H1 (cell line): ENCODE measurements around the gene ANKS1B. TPM values are rescaled to one million over a fixed set of nuclear protein-coding genes. Genes with fewer than 3 reads are reported as not detected.

ENCODE experiments used
- CTCF ChIA-PET: fragments of 300-600 bp; sonication (Branson Sonifier 250); formaldehyde crosslinking; loops from one replicate; lab custom pipeline; 2021; ENCODE audit not compliant: partially characterized antibody; lab: Charles Lee
- POLR2A ChIA-PET: fragments of 300-600 bp; sonication (Branson Sonifier 250); formaldehyde crosslinking; loops from one replicate; lab custom pipeline; 2021; ENCODE audit warnings: inconsistent platforms; ENCODE audit not compliant: partially characterized antibody; lab: Charles Lee
- DNase-seq, 2 experiments: peaks; one replicate each; pipeline versions ENCODE4 v3.0.0 to v3.0.0-alpha.2; 2010 to 2022; ENCODE audit warnings: low spot score in 2 of 2, low read depth in 1 of 2, mixed read lengths in 1 of 2
- FAIRE-seq: peaks from 2 replicates; lab custom pipeline; 2011; peaks lifted over from hg19 to GRCh38; lab: Jason Lieb, UNC
- H2AFZ ChIP-seq: 2 replicates; pipeline ENCODE4 v1.8.1; 2012; ENCODE audit warnings: low read length, inconsistent platforms
- H2AK5ac ChIP-seq: 2 replicates; pipeline ENCODE4 v1.6.1; 2013; ENCODE audit warnings: low read depth, low read length
- H2BK120ac ChIP-seq: replicated peaks from 2 replicates; pipeline ENCODE3; 2013; ENCODE audit warnings: low read depth, low read length, inconsistent platforms
- H2BK12ac ChIP-seq: 2 replicates; pipeline ENCODE4 v1.6.1; 2013; ENCODE audit warnings: low read depth, low read length
- H2BK15ac ChIP-seq: 2 replicates; pipeline ENCODE4 v1.6.1; 2013; ENCODE audit warnings: low read length
- H2BK20ac ChIP-seq: 2 replicates; pipeline ENCODE4 v1.6.1; 2013; ENCODE audit warnings: low read length
- H2BK5ac ChIP-seq: 2 replicates; pipeline ENCODE4 v1.6.1; 2013; ENCODE audit warnings: low read depth, low read length
- H3K14ac ChIP-seq: 2 replicates; pipeline ENCODE4 v1.6.1; 2013; ENCODE audit warnings: inconsistent platforms; ENCODE audit not compliant: insufficient read length
- H3K18ac ChIP-seq: 2 replicates; pipeline ENCODE4 v1.6.1; 2013; ENCODE audit warnings: low read length; ENCODE audit errors: extremely low read depth
- H3K23ac ChIP-seq: 2 replicates; pipeline ENCODE4 v1.6.1; 2013; ENCODE audit warnings: inconsistent platforms; ENCODE audit not compliant: insufficient read length
- H3K23me2 ChIP-seq: 2 replicates; pipeline ENCODE4 v1.6.1; 2013; ENCODE audit warnings: low read depth, low read length
- H3K27ac ChIP-seq: 2 replicates; pipeline ENCODE4 v1.6.1; 2011; ENCODE audit warnings: low read depth, low read length, inconsistent platforms
- H3K27me3 ChIP-seq, 4 experiments: replicated peaks in 1 of 4; 1 replicate in 1 of 4; 2 replicates in 3 of 4; pipeline versions ENCODE4 v1.6.1 to v1.8.1; 2011 to 2013; ENCODE audit warnings: low read length in 3 of 4, mild to moderate bottlenecking in 3 of 4, inconsistent platforms in 2 of 4, mixed read lengths in 2 of 4, moderate library complexity in 1 of 4; ENCODE audit not compliant: control insufficient read depth in 3 of 4, insufficient read depth in 3 of 4; ENCODE audit errors: extremely low read depth in 1 of 4
- H3K36me3 ChIP-seq, 4 experiments: 2 replicates each; pipeline versions ENCODE4 v1.6.1 to v1.8.1; 2011 to 2013; ENCODE audit warnings: mild to moderate bottlenecking in 4 of 4, low read length in 3 of 4, moderate library complexity in 2 of 4, control low read depth in 1 of 4, inconsistent platforms in 1 of 4; ENCODE audit not compliant: insufficient read depth in 4 of 4, control insufficient read depth in 2 of 4
- H3K4ac ChIP-seq: replicated peaks from 2 replicates; pipeline ENCODE3; 2013; ENCODE audit warnings: low read length, low read depth, mixed read lengths, inconsistent platforms; ENCODE audit not compliant: insufficient read length
- H3K4me1 ChIP-seq, 4 experiments: replicated peaks in 1 of 4; 1 replicate in 1 of 4; 2 replicates in 3 of 4; pipeline versions ENCODE4 v1.6.1 to v1.8.1; 2011 to 2013; ENCODE audit warnings: low read length in 3 of 4, inconsistent platforms in 2 of 4, mixed read lengths in 1 of 4; ENCODE audit not compliant: insufficient read depth in 4 of 4, control insufficient read depth in 3 of 4
- H3K4me2 ChIP-seq, 2 experiments: 2 replicates each; pipeline versions ENCODE4 v1.6.1 to v1.8.1; 2011 to 2013; ENCODE audit warnings: low read depth in 2 of 2, low read length in 2 of 2, control low read depth in 1 of 2, inconsistent platforms in 1 of 2, mild to moderate bottlenecking in 1 of 2; ENCODE audit not compliant: insufficient read depth in 1 of 2
- H3K4me3 ChIP-seq, 4 experiments: fragments of 200-600, 300-600 bp in 1 of 4; sonication (generic), shearing (Covaris generic), sonication (Bioruptor Twin) in 1 of 4; 2 replicates each; pipeline versions ENCODE4 v1.5.1 to v1.8.1; 2011 to 2016; ENCODE audit warnings: low read length in 4 of 4, low read depth in 3 of 4, control low read depth in 2 of 4, inconsistent platforms in 2 of 4, mild to moderate bottlenecking in 2 of 4, mixed read lengths in 1 of 4, moderate library complexity in 1 of 4; ENCODE audit not compliant: insufficient read depth in 2 of 4; ENCODE audit errors: extremely low read depth in 1 of 4
- H3K56ac ChIP-seq: replicated peaks from 2 replicates; pipeline ENCODE3; 2013; ENCODE audit warnings: low read depth, mild to moderate bottlenecking, mixed read lengths, low read length, inconsistent platforms; ENCODE audit not compliant: insufficient read length
- H3K79me1 ChIP-seq: 2 replicates; pipeline ENCODE4 v1.6.1; 2013; ENCODE audit warnings: low read depth, low read length, control low read depth
- H3K79me2 ChIP-seq, 2 experiments: 2 replicates each; pipeline versions ENCODE4 v1.6.1 to v1.8.1; 2012 to 2013; ENCODE audit warnings: low read length in 2 of 2, mild to moderate bottlenecking in 2 of 2, inconsistent platforms in 1 of 2; ENCODE audit not compliant: insufficient read depth in 2 of 2, control insufficient read depth in 1 of 2
- H3K9ac ChIP-seq, 4 experiments: replicated peaks in 1 of 4; 1 replicate in 1 of 4; 2 replicates in 3 of 4; pipeline versions ENCODE4 v1.6.1 to v1.8.1; 2011 to 2013; ENCODE audit warnings: low read depth in 3 of 4, low read length in 3 of 4, control low read depth in 2 of 4, mild to moderate bottlenecking in 2 of 4, moderate library complexity in 2 of 4, inconsistent platforms in 1 of 4; ENCODE audit errors: extremely low read depth in 1 of 4
- H3K9me3 ChIP-seq, 2 experiments: 2 replicates each; pipeline versions ENCODE4 v1.6.1 to v1.8.1; 2012 to 2013; ENCODE audit warnings: mild to moderate bottlenecking in 2 of 2, moderate library complexity in 2 of 2, control low read depth in 1 of 2, inconsistent platforms in 1 of 2, low read depth in 1 of 2, low read length in 1 of 2, mixed read lengths in 1 of 2; ENCODE audit not compliant: insufficient read depth in 2 of 2
- H4K20me1 ChIP-seq, 2 experiments: replicated peaks in 1 of 2; 2 replicates each; pipeline versions ENCODE3 to v1.8.1; 2011 to 2013; ENCODE audit warnings: inconsistent platforms in 2 of 2, low read length in 2 of 2, mild to moderate bottlenecking in 1 of 2; ENCODE audit not compliant: insufficient read depth in 2 of 2, control insufficient read depth in 1 of 2
- H4K5ac ChIP-seq: 2 replicates; pipeline ENCODE4 v1.6.1; 2013; ENCODE audit warnings: low read length, low read depth, mixed read lengths, inconsistent platforms; ENCODE audit not compliant: insufficient read length
- H4K8ac ChIP-seq: 2 replicates; pipeline ENCODE4 v1.8.0; 2013; ENCODE audit warnings: mild to moderate bottlenecking, moderate library complexity, low read length, inconsistent platforms; ENCODE audit not compliant: insufficient read depth; ENCODE audit errors: extremely low read depth
- H4K91ac ChIP-seq: replicated peaks from 2 replicates; pipeline ENCODE3; 2013; ENCODE audit warnings: low read length, mixed read lengths, inconsistent platforms; ENCODE audit not compliant: insufficient read length
- BCL11A ChIP-seq, 2 experiments: IDR thresholded peaks; one replicate each; pipeline ENCODE4 v1.6.1; 2011; ENCODE audit warnings: low read depth in 2 of 2, low read length in 2 of 2, mild to moderate bottlenecking in 2 of 2
- CTBP2 ChIP-seq: IDR thresholded peaks from 2 replicates; pipeline ENCODE4 v1.7.0; 2011; ENCODE audit warnings: borderline replicate concordance, mild to moderate bottlenecking, moderate library complexity, mixed read lengths, low read length; ENCODE audit not compliant: insufficient read depth, insufficient read length
- GABPA ChIP-seq: IDR thresholded peaks from 2 replicates; pipeline ENCODE4 v1.6.1; 2011; ENCODE audit warnings: mild to moderate bottlenecking, low read length, moderate library complexity, borderline replicate concordance; ENCODE audit not compliant: insufficient read depth
- KDM1A ChIP-seq: fragments of 200-600, 300-600 bp; sonication (generic); IDR thresholded peaks from 2 replicates; pipeline ENCODE4 v1.7.1; 2016; ENCODE audit warnings: mild to moderate bottlenecking, low read length, borderline replicate concordance
- MAFK ChIP-seq: IDR thresholded peaks from 2 replicates; pipeline ENCODE4 v1.6.1; 2012; ENCODE audit warnings: low read depth, mild to moderate bottlenecking, improper control_type of control experiment, low read length
- NRF1 ChIP-seq: IDR thresholded peaks from 2 replicates; pipeline ENCODE4 v1.6.1; 2011; ENCODE audit warnings: mild to moderate bottlenecking, low read depth, low read length, improper control_type of control experiment
- RAD21 ChIP-seq, 2 experiments: IDR thresholded peaks in 1 of 2; conservative IDR thresholded peaks in 1 of 2; 2 replicates each; pipeline ENCODE4 v1.6.1; 2011; ENCODE audit warnings: low read depth in 2 of 2, low read length in 2 of 2, improper control_type of control experiment in 1 of 2, inconsistent platforms in 1 of 2, mild to moderate bottlenecking in 1 of 2, moderate library complexity in 1 of 2
- RXRA ChIP-seq: IDR thresholded peaks from 2 replicates; pipeline ENCODE4 v1.6.1; 2011; ENCODE audit warnings: low read depth, mild to moderate bottlenecking, low read length, moderate library complexity; ENCODE audit not compliant: insufficient read depth
- SP4 ChIP-seq: IDR thresholded peaks from 2 replicates; pipeline ENCODE4 v1.6.1; 2012; ENCODE audit warnings: low read length, inconsistent platforms
- USF2 ChIP-seq: IDR thresholded peaks from 2 replicates; pipeline ENCODE4 v1.6.1; 2011; ENCODE audit warnings: low read length, improper control_type of control experiment
- WGBS, 2 experiments: shearing (Covaris generic) in 1 of 2; methylation state at CpG; one replicate each; pipeline versions ENCODE4 v1.1.6 to v1.1.7; 2013 to 2015; ENCODE audit warnings: low lambda C conversion rate in 2 of 2, mixed read lengths in 2 of 2, inconsistent platforms in 1 of 2, low coverage in 1 of 2, missing lambda C conversion rate in 1 of 2; ENCODE audit not compliant: insufficient replicate concordance in 2 of 2, insufficient coverage in 1 of 2, insufficient read length in 1 of 2; ENCODE audit errors: extremely low coverage in 1 of 2, missing lambda C conversion rate in 1 of 2; 5-methylcytosine and 5-hydroxymethylcytosine counted together
- polyA plus RNA-seq, 7 experiments: library from polyadenylated mRNA; depleted of rRNA in 3 of 7; stranded (reverse) in 5 of 7; unstranded in 2 of 7; fragments of >200 nt in 5 of 7; fragments of 200-250 nt in 2 of 7; gene quantifications; 1 replicate in 5 of 7; 2 replicates in 1 of 7; 4 replicates in 1 of 7; pipeline versions ENCODE4 v1.2.1 to v1.2.3, GENCODE V29; 2011 to 2013; ENCODE audit warnings: missing spikeins in 2 of 7, mixed read lengths in 2 of 7
- total RNA-seq: library from RNA; stranded (reverse); fragmentation: NEBNext Ultra II Directional; extraction: Animal tissue kit (Norgen Biotek cat#: 25700); gene quantifications from 2 replicates; pipeline ENCODE4 v1.2.1, GENCODE V29; 2021

The ANKS1B gene
- total and polyA plus RNA-seq, 2 of the 8 experiments (the other 6 are each of a cell fraction or from before 2014, with no cell fraction given), result 2.7 to 6.1 TPM

- Histone ChIP-seq H2BK5ac (no peak overlapping the region), H3K4me2 (no peak overlapping the region), H2BK12ac (no peak overlapping the region), H3K9ac (no peak overlapping the region), H4K8ac (no peak overlapping the region), H3K18ac (no peak overlapping the region), H4K91ac (no peak overlapping the region), H4K5ac (no peak overlapping the region), H4K20me1 (no peaks in the 10 kb centered on the region), H3K79me1 (no peaks in the 10 kb centered on the region), H3K27ac (no peak overlapping the region), H3K23me2 (no peaks in the 10 kb centered on the region), H3K23ac (no peak overlapping the region), H3K79me2 (no peaks in the 10 kb centered on the region), H3K4me1 (peaks cover 0 to 4% (median 0%) of the 10 kb centered on the region in 4 experiments; a peak in 1 of 7 replicates), H2AK5ac (no peak overlapping the region), H3K36me3 (no peaks in the 10 kb centered on the region), H2BK20ac (no peak overlapping the region), H2BK15ac (no peak overlapping the region), H2AFZ (no peak overlapping the region), H3K27me3 (peaks cover 0 to 1% (median 0%) of the 10 kb centered on the region in 4 experiments; a peak in 1 of 7 replicates), H3K4me3 (no peak overlapping the region), H3K56ac (no peak overlapping the region), H3K9me3 (no peaks in the 10 kb centered on the region), H3K14ac (no peak overlapping the region), H2BK120ac (no peak overlapping the region), H3K4ac (no peak overlapping the region)
- DNase-seq, result no peak
- 79% methylated on average over 2 of the region's 2 CpGs; no CpG with 5 or more reads in 1 of the 2 experiments for WGBS, 2 experiments
- no peak for TF ChIP-seq GABPA
- no peak for TF ChIP-seq NRF1
- TF ChIP-seq SP4, result no peak
- TF ChIP-seq KDM1A, result no peak
- TF ChIP-seq CTBP2, result no peak
- TF ChIP-seq RAD21 (IDR thresholded peaks at IDR 0.05 in 1 of 2, conservative IDR thresholded peaks at IDR 0.05 in 1 of 2; ENCODE audit: low read depth in 2 of 2, low read length in 2 of 2), result no peak
- no peak for TF ChIP-seq USF2
- TF ChIP-seq RXRA, result no peak
- no peak for TF ChIP-seq BCL11A (IDR thresholded peaks at IDR 0.05; ENCODE audit: low read depth in 2 of 2, low read length in 2 of 2)
- TF ChIP-seq MAFK, result no peak
- CTCF ChIA-PET, result interaction anchor here (0.5 to 1.1 kb wide), 6 partner anchors 29 to 338 kb away, joined by 3 to 5 read pairs (median 4); no protein-coding TSS in a partner anchor
- POLR2A ChIA-PET, result interaction anchor here (0.8 kb wide), 1 partner anchor 13 kb away, joined by 3 read pairs; no protein-coding TSS in a partner anchor
- peak; percentile 65 for FAIRE-seq
Measured at GRCh38 chr12:98883231-98883630, 1101.5 kb downstream of the ANKS1B start.
